ENCODE data around the gene PTPN2.

PTPN2 gene

DNA sequence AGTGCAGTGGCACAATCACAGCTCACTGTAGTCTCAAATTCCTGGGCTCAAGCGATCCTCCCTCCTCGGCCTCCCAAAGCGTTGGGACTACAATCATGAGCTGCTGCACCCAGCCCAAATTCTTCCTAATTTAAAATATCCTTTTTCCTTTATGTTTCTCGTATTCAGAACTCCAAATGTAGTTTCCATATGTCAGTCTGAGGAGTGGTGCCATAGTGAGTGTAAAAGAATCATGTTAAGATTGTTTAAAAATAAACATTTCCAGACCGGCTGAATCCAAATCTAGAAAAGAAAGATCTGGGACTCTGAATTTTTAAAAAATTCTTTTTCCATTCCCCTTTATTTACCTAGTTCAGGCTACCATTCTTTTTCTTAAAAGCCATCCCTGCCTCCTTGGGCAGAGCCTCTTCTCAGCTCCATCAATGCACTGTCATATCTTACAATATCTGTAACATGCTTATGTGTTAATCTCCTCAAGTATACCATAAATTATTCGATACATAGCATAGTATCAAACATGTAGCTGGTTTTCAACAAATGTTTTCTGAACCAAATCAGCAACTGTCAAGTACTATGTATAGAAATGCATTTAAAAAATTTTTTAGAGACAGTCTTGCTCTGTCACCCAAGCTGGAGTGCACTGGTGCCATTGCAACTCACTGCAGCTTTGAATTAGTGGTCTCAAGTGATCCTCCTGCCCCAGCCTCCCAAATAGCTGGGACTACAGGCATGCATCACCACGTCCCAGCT lies 31.3 kb downstream of the PTPN2 start (continued):
- TF ChIP-seq, protein P1, sequence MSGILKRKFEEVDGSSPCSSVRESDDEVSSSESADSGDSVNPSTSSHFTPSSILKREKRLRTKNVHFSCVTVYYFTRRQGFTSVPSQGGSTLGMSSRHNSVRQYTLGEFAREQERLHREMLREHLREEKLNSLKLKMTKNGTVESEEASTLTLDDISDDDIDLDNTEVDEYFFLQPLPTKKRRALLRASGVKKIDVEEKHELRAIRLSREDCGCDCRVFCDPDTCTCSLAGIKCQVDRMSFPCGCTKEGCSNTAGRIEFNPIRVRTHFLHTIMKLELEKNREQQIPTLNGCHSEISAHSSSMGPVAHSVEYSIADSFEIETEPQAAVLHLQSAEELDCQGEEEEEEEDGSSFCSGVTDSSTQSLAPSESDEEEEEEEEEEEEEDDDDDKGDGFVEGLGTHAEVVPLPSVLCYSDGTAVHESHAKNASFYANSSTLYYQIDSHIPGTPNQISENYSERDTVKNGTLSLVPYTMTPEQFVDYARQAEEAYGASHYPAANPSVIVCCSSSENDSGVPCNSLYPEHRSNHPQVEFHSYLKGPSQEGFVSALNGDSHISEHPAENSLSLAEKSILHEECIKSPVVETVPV (CRISPR knock-in tag; IDR thresholded peaks at IDR 0.05): no peak
- TF ChIP-seq ZFP30 (CRISPR knock-in tag; IDR thresholded peaks at IDR 0.05): no peak

DNA sequence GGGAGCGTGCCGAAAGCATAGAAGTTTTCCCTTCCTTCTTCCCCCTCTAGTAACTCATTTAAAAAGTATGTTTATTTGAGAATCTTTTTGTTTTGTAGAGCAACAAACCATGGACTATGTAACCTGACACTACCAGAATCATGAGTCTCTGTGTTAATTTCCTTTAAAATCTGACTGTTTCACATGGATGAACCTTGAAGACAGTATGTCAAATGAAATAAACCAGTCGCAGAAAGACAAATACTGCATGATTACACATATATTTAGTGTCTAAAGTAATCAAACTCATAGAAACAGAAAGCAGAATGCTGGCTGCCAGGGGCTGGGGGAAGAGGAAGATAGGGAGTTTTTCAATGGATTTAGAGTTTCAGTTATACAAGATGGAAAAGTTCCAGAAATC lies 32.3 kb downstream of the PTPN2 start:
- peak; percentile 81 for ATAC-seq
- TF ChIP-seq ZNF70 (CRISPR knock-in tag; IDR thresholded peaks at IDR 0.05) (no peak), ZC3H10 (CRISPR knock-in tag; IDR thresholded peaks at IDR 0.05) (no peak), ARNTL (CRISPR knock-in tag; IDR thresholded peaks at IDR 0.05; ENCODE audit: borderline replicate concordance, low read depth) (no peak), GLIS3 (CRISPR knock-in tag; IDR thresholded peaks at IDR 0.05) (no peak), PPARA (CRISPR knock-in tag; IDR thresholded peaks at IDR 0.05; ENCODE audit: borderline replicate concordance) (no peak), SNAI2 (CRISPR knock-in tag; IDR thresholded peaks at IDR 0.05) (no peak), ISL1 (CRISPR knock-in tag; IDR thresholded peaks at IDR 0.05) (no peak)

DNA sequence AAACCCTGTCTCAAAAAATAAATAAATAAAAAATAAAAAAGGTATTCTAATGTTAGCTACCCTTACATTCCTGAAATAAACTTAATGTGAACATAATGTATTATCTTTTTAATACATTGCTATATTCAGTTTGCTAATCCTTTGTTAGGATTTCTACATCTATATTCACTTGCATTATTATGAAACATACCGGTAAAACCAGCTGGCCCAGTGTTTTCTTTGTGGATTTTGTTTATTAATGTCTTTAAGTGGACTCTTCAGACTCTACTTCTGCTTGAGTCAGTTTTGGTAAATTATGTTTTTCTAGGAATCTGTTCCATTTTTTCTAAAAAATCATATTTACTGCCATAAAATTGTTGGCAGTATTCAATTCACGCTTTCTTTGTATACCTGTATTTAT lies 34.5 kb downstream of the PTPN2 start:
- no peak for ATAC-seq
- TF ChIP-seq, protein P1 (CRISPR knock-in tag; IDR thresholded peaks at IDR 0.05): no peak
- TF ChIP-seq OSR1 (CRISPR knock-in tag; IDR thresholded peaks at IDR 0.05): no peak
- TF ChIP-seq, protein P2, sequence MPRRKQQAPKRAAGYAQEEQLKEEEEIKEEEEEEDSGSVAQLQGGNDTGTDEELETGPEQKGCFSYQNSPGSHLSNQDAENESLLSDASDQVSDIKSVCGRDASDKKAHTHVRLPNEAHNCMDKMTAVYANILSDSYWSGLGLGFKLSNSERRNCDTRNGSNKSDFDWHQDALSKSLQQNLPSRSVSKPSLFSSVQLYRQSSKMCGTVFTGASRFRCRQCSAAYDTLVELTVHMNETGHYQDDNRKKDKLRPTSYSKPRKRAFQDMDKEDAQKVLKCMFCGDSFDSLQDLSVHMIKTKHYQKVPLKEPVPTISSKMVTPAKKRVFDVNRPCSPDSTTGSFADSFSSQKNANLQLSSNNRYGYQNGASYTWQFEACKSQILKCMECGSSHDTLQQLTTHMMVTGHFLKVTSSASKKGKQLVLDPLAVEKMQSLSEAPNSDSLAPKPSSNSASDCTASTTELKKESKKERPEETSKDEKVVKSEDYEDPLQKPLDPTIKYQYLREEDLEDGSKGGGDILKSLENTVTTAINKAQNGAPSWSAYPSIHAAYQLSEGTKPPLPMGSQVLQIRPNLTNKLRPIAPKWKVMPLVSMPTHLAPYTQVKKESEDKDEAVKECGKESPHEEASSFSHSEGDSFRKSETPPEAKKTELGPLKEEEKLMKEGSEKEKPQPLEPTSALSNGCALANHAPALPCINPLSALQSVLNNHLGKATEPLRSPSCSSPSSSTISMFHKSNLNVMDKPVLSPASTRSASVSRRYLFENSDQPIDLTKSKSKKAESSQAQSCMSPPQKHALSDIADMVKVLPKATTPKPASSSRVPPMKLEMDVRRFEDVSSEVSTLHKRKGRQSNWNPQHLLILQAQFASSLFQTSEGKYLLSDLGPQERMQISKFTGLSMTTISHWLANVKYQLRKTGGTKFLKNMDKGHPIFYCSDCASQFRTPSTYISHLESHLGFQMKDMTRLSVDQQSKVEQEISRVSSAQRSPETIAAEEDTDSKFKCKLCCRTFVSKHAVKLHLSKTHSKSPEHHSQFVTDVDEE (CRISPR knock-in tag; IDR thresholded peaks at IDR 0.05): no peak
- TF ChIP-seq, protein P3, sequence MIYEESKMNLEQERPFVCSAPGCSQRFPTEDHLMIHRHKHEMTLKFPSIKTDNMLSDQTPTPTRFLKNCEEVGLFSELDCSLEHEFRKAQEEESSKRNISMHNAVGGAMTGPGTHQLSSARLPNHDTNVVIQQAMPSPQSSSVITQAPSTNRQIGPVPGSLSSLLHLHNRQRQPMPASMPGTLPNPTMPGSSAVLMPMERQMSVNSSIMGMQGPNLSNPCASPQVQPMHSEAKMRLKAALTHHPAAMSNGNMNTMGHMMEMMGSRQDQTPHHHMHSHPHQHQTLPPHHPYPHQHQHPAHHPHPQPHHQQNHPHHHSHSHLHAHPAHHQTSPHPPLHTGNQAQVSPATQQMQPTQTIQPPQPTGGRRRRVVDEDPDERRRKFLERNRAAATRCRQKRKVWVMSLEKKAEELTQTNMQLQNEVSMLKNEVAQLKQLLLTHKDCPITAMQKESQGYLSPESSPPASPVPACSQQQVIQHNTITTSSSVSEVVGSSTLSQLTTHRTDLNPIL (CRISPR knock-in tag; IDR thresholded peaks at IDR 0.05; ENCODE audit: low read depth): no peak
- TF ChIP-seq TOX (CRISPR knock-in tag; IDR thresholded peaks at IDR 0.05; ENCODE audit: borderline replicate concordance): no peak
- TF ChIP-seq SNAI2 (CRISPR knock-in tag; IDR thresholded peaks at IDR 0.05): no peak
- no peak for TF ChIP-seq ISL1 (CRISPR knock-in tag; IDR thresholded peaks at IDR 0.05)
- TF ChIP-seq RARB (CRISPR knock-in tag; IDR thresholded peaks at IDR 0.05): no peak
- no peak for TF ChIP-seq CSDC2 (CRISPR knock-in tag; IDR thresholded peaks at IDR 0.05)
- TF ChIP-seq PPARA (CRISPR knock-in tag; IDR thresholded peaks at IDR 0.05; ENCODE audit: borderline replicate concordance): no peak
- TF ChIP-seq TCF4 (CRISPR knock-in tag; IDR thresholded peaks at IDR 0.05; ENCODE audit: borderline replicate concordance): no peak
- TF ChIP-seq ZNF565 (CRISPR knock-in tag; conservative IDR thresholded peaks at IDR 0.05; ENCODE audit: low read depth): no peak
- TF ChIP-seq ARNTL (CRISPR knock-in tag; IDR thresholded peaks at IDR 0.05; ENCODE audit: borderline replicate concordance, low read depth): no peak
- TF ChIP-seq ESRRG (CRISPR knock-in tag; IDR thresholded peaks at IDR 0.05): no peak
- no peak for TF ChIP-seq GLIS3 (CRISPR knock-in tag; IDR thresholded peaks at IDR 0.05)
- no peak for TF ChIP-seq ZFP30 (CRISPR knock-in tag; IDR thresholded peaks at IDR 0.05)
- TF ChIP-seq ZFP3 (CRISPR knock-in tag; IDR thresholded peaks at IDR 0.05): no peak
- TF ChIP-seq ZNF8 (CRISPR knock-in tag; IDR thresholded peaks at IDR 0.05): no peak

DNA sequence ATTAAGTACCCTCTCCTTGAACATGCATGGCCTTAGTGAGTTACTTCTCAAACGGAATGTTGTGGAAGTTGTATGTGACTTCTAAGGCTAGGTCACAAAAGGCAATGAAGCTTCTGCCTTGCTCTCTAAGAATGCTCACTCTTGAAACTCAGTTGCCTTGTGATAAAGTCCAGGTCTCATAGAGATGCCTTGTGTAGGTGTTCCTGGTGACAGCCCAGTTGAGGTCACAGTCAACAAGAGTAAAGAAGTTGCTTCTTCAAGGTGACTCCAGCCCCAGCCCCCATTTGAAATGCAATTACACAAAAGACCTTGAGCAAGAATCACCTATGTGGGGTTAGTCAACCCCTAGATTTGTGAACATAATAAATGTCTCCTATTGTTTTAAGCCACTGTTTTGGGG lies 35.6 kb downstream of the PTPN2 start:
- no peak for TF ChIP-seq GLIS3 (CRISPR knock-in tag; IDR thresholded peaks at IDR 0.05)
- ATAC-seq: no peak

DNA sequence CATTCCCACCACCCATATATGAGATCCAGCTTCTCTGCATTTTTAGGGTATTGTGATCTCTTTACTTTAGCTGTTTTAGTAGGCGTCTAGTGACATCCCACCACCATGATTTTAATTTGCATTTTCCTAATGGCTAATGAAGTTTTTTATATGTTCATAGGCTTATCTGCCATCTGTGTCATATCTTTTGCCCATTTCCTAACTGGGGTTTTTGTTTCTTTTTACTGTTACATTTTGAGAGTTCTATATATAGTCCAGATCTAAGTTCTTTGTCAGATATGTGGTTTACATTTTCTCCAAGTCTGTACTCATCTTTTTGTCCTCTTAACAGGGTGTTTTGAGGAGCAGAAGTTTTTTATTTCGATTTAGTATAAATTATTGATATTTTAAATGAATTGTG lies 39.6 kb downstream of the PTPN2 start:
- TF ChIP-seq SNAI2 (CRISPR knock-in tag; IDR thresholded peaks at IDR 0.05): no peak
- TF ChIP-seq ISL1 (CRISPR knock-in tag; IDR thresholded peaks at IDR 0.05): no peak
- TF ChIP-seq, protein P4, sequence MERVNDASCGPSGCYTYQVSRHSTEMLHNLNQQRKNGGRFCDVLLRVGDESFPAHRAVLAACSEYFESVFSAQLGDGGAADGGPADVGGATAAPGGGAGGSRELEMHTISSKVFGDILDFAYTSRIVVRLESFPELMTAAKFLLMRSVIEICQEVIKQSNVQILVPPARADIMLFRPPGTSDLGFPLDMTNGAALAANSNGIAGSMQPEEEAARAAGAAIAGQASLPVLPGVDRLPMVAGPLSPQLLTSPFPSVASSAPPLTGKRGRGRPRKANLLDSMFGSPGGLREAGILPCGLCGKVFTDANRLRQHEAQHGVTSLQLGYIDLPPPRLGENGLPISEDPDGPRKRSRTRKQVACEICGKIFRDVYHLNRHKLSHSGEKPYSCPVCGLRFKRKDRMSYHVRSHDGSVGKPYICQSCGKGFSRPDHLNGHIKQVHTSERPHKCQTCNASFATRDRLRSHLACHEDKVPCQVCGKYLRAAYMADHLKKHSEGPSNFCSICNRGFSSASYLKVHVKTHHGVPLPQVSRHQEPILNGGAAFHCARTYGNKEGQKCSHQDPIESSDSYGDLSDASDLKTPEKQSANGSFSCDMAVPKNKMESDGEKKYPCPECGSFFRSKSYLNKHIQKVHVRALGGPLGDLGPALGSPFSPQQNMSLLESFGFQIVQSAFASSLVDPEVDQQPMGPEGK (CRISPR knock-in tag; IDR thresholded peaks at IDR 0.05; ENCODE audit: borderline replicate concordance): no peak
- no peak for TF ChIP-seq BACH2 (CRISPR knock-in tag; IDR thresholded peaks at IDR 0.05; ENCODE audit: borderline replicate concordance)
- no peak for ATAC-seq
